HG02973 (cell line): ENCODE measurements around the gene BEST2.

Experiments
- ATAC-seq: cut with Tn5 transposase; IDR thresholded peaks from one replicate; pipeline ENCODE4 v1.9.1; 2021; ENCODE audit warnings: moderate library complexity; ENCODE audit not compliant: unreplicated experiment

BEST2 gene

GRCh38 chr19:12730064-12730463 is 21.5 kb upstream of the BEST2 start:
- no peak for ATAC-seq

- ATAC-seq = no peak
Observed at GRCh38 chr19:12731337-12731736, 20.3 kb upstream of the BEST2 start.

- ATAC-seq = no peak
Observed at GRCh38 chr19:12733369-12734214, 18.0 kb upstream of the BEST2 start.

- peak; percentile 65 for ATAC-seq
Observed at GRCh38 chr19:12736995-12737834, 14.4 kb upstream of the BEST2 start, which contains the start of gene GET3. GET3 (plus strand) TSS chr19:12737497; CDS start chr19:12737506, 9 bp downstream.

GRCh38 chr19:12737835-12738351 is 13.7 kb upstream of the BEST2 start:
- no peak for ATAC-seq

GRCh38 chr19:12745166-12745897 is 6.3 kb upstream of the BEST2 start:
- ATAC-seq = no peak

GRCh38 chr19:12748489-12748888 is 3.1 kb upstream of the BEST2 start:
- no peak for ATAC-seq

GRCh38 chr19:12749938-12750521 is 1.6 kb upstream of the BEST2 start:
- ATAC-seq = no peak

- ATAC-seq = no peak
Observed at GRCh38 chr19:12750851-12751250, 740 bp upstream of the BEST2 start.

- no peak for ATAC-seq
Observed at GRCh38 chr19:12752056-12752781, 628 bp downstream of the BEST2 start.

- no peak for ATAC-seq
Observed at GRCh38 chr19:12754465-12755196, 3.0 kb downstream of the BEST2 start.

- no peak for ATAC-seq
Observed at GRCh38 chr19:12756150-12756883, 4.7 kb downstream of the BEST2 start.

- no peak for ATAC-seq
Observed at GRCh38 chr19:12757544-12758274, 6.1 kb downstream of the BEST2 start.

GRCh38 chr19:12759686-12760085 is 8.1 kb downstream of the BEST2 start:
- ATAC-seq = no peak

GRCh38 chr19:12763100-12763499 is 11.5 kb downstream of the BEST2 start:
- no peak for ATAC-seq

- ATAC-seq = no peak
Observed at GRCh38 chr19:12764698-12765097, 13.1 kb downstream of the BEST2 start.

GRCh38 chr19:12766051-12766521 is 14.5 kb downstream of the BEST2 start:
- no peak for ATAC-seq

- ATAC-seq = no peak
Observed at GRCh38 chr19:12767150-12767549, 15.6 kb downstream of the BEST2 start.
